Measurements from ENCODE around the gene GRID2. TPM values are rescaled to one million over a fixed set of nuclear protein-coding genes. Genes with fewer than 3 reads are reported as not detected.

Gene GRID2
- total and polyA plus RNA-seq, 2 of the 4 experiments (the other 2 are of a cell fraction) = under 0.01 TPM; not detected in 1

- no peak overlapping the region for H2BK20ac ChIP-seq (ENCODE audit: low read depth, low read length)
- intact Hi-C loops (cut with micrococcal nuclease) = no loop called here
Measured at GRCh38 chr4:93431371-93431770, 1127.6 kb downstream of the GRID2 start.

More at GRCh38 chr4:93431371-93431770, 1127.6 kb downstream of the GRID2 start:
- Histone ChIP-seq H4K8ac (ENCODE audit: low read depth in 2 of 2, low read length in 2 of 2) (no peak overlapping the region), H4K20me1 (ENCODE audit: insufficient read depth, low read length) (no peaks in the 10 kb centered on the region), H3K9me3 (ENCODE audit: control insufficient read depth, insufficient read depth, low read length) (no peaks in the 10 kb centered on the region), H2BK120ac (ENCODE audit: low read depth, low read length) (no peak overlapping the region), H3K56ac (ENCODE audit: extremely low read depth, insufficient read depth, low read length) (no peak overlapping the region), H2BK5ac (ENCODE audit: low read depth, low read length, poor library complexity, severe bottlenecking) (no peak overlapping the region), H2BK15ac (ENCODE audit: low read depth, low read length) (no peak overlapping the region), H2AFZ (replicated peaks; ENCODE audit: low read length, poor library complexity) (no peak overlapping the region), H2AK9ac (replicated peaks; ENCODE audit: low read depth, low read length, poor library complexity) (no peak overlapping the region), H2AK5ac (ENCODE audit: low read depth, low read length) (no peak overlapping the region), H3K9me1 (ENCODE audit: insufficient read depth, low read length) (no peaks in the 10 kb centered on the region), H3K18ac (ENCODE audit: low read depth, low read length) (no peak overlapping the region), H4K5ac (ENCODE audit: low read depth, low read length) (no peak overlapping the region), H4K91ac (ENCODE audit: insufficient read depth, low read depth, low read length) (no peak overlapping the region), H3K14ac (replicated peaks; ENCODE audit: low read depth, low read length) (no peak overlapping the region), H3K4me2 (ENCODE audit: low read depth, low read length) (no peak overlapping the region), H3K27me3 (ENCODE audit: control insufficient read depth, insufficient read depth, low read length) (no peaks in the 10 kb centered on the region; the same call in 1 of the 2 replicates), H3K27ac (ENCODE audit: insufficient read depth, low read length) (no peak overlapping the region), H3K4me3 (ENCODE audit: insufficient read depth, low read depth, low read length) (no peak overlapping the region), H3K9ac (ENCODE audit: low read depth, low read length) (no peak overlapping the region), H3K23ac (ENCODE audit: low read depth, low read length) (no peak overlapping the region), H3K4me1 (ENCODE audit: control insufficient read depth, insufficient read depth, low read length) (no peaks in the 10 kb centered on the region), H3K4ac (ENCODE audit: low read depth, low read length) (no peak overlapping the region), H3K79me1 (ENCODE audit: low read depth in 1 of 2, low read length in 2 of 2) (no peaks in the 10 kb centered on the region), H3K36me3 (ENCODE audit: control insufficient read depth, insufficient read depth, low read length) (no peaks in the 10 kb centered on the region)
- CTCF ChIA-PET = no interaction called here
- POLR2A ChIA-PET (ENCODE audit: unreplicated experiment) = no interaction called here
- in situ Hi-C loops (cut with MboI; ENCODE audit: low sequenced_read_pairs) (no loop called here), dilution Hi-C loops (cut with HindIII; ENCODE audit: low sequenced_read_pairs, unreplicated experiment) (no loop called here)
- DNase-seq (no peak), ATAC-seq (ENCODE audit: low read depth) (no peak)
- BruUV-seq (replicated peaks) = no TSS peak
- TF ChIP-seq USF2 (IDR thresholded peaks at IDR 0.05; ENCODE audit: low read depth, low read length) = no peak
- no peak for TF ChIP-seq MAZ (IDR thresholded peaks at IDR 0.05; ENCODE audit: borderline replicate concordance, low read depth, low read length)
- no peak for TF ChIP-seq SMC3 (IDR thresholded peaks at IDR 0.05; ENCODE audit: low read depth, low read length)
- no peak for TF ChIP-seq MAFK (IDR thresholded peaks at IDR 0.05; ENCODE audit: low read depth, low read length)
- no peak for TF ChIP-seq FOS (IDR thresholded peaks at IDR 0.05; ENCODE audit: low read depth, low read length)
- no peak for TF ChIP-seq RAD21 (IDR thresholded peaks at IDR 0.05; ENCODE audit: low read length)
- TF ChIP-seq RCOR1 (IDR thresholded peaks at IDR 0.05; ENCODE audit: insufficient replicate concordance, low read length) = no peak
- TF ChIP-seq MXI1 (IDR thresholded peaks at IDR 0.05; ENCODE audit: borderline replicate concordance, low read depth, low read length) = no peak
- TF ChIP-seq CHD1 (IDR thresholded peaks at IDR 0.05; ENCODE audit: low read depth, low read length) = no peak
- no peak for TF ChIP-seq POLR2A (IDR thresholded peaks at IDR 0.05; ENCODE audit: low read depth, low read length)
- no peak for TF ChIP-seq NFE2L2 (IDR thresholded peaks at IDR 0.05; ENCODE audit: low read depth, low read length)
- no peak for TF ChIP-seq RFX5 (IDR thresholded peaks at IDR 0.05; ENCODE audit: low read depth, low read length)
- TF ChIP-seq CEBPB (IDR thresholded peaks at IDR 0.05; ENCODE audit: low read depth, low read length) = no peak
- TF ChIP-seq CTCF (conservative IDR thresholded peaks at IDR 0.05; ENCODE audit: low read depth, low read length) = no peak
- TF ChIP-seq BHLHE40 (IDR thresholded peaks at IDR 0.05; ENCODE audit: low read depth, low read length) = no peak
- no peak for TF ChIP-seq ELK1 (IDR thresholded peaks at IDR 0.05; ENCODE audit: borderline replicate concordance, low read depth, low read length)
